Loucy (cell line): ENCODE results near the gene C2CD3.
A peak's percentile ranks its signal among the peaks of the same experiment; 100 is the strongest.

Experiments
- CTCF ChIP-seq: fragments of 200-600 bp; sonication (generic); conservative IDR thresholded peaks from 2 replicates; pipeline ENCODE4 v1.5.1; 2014; ENCODE audit warnings: mild to moderate bottlenecking, antibody characterized with exemption, low read length
- EZH2phosphoT487 ChIP-seq: fragments of 200-600 bp; IDR thresholded peaks from 2 replicates; pipeline ENCODE4 v1.6.1; 2018; ENCODE audit warnings: antibody characterized with exemption, mild to moderate bottlenecking, moderate library complexity, borderline replicate concordance

GRCh38 chr11:73989156-73989555 lies 181.6 kb downstream of the C2CD3 start:
- TF ChIP-seq EZH2phosphoT487 = no peak
- TF ChIP-seq CTCF = peak; percentile 44; the same call in 1 of the 2 replicates
